ENCODE measurements around the gene UQCC2.

UQCC2 gene

GRCh38 chr6:33690766-33691165 lies 20.7 kb downstream of the UQCC2 start:
- TF ChIP-seq TAF1 (IDR thresholded peaks at IDR 0.05; ENCODE audit: borderline replicate concordance, insufficient read depth, low read length) = no peak
- TF ChIP-seq, protein P1, sequence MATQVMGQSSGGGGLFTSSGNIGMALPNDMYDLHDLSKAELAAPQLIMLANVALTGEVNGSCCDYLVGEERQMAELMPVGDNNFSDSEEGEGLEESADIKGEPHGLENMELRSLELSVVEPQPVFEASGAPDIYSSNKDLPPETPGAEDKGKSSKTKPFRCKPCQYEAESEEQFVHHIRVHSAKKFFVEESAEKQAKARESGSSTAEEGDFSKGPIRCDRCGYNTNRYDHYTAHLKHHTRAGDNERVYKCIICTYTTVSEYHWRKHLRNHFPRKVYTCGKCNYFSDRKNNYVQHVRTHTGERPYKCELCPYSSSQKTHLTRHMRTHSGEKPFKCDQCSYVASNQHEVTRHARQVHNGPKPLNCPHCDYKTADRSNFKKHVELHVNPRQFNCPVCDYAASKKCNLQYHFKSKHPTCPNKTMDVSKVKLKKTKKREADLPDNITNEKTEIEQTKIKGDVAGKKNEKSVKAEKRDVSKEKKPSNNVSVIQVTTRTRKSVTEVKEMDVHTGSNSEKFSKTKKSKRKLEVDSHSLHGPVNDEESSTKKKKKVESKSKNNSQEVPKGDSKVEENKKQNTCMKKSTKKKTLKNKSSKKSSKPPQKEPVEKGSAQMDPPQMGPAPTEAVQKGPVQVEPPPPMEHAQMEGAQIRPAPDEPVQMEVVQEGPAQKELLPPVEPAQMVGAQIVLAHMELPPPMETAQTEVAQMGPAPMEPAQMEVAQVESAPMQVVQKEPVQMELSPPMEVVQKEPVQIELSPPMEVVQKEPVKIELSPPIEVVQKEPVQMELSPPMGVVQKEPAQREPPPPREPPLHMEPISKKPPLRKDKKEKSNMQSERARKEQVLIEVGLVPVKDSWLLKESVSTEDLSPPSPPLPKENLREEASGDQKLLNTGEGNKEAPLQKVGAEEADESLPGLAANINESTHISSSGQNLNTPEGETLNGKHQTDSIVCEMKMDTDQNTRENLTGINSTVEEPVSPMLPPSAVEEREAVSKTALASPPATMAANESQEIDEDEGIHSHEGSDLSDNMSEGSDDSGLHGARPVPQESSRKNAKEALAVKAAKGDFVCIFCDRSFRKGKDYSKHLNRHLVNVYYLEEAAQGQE (IDR thresholded peaks at IDR 0.05; ENCODE audit: insufficient read depth in 1 of 2, low read depth in 2 of 2, low read length in 2 of 2) = no peak
- TF ChIP-seq FOXP2 (optimal IDR thresholded peaks at IDR 0.05; ENCODE audit: borderline replicate concordance, extremely low read depth, extremely low read length, insufficient read depth) = no peak
- TF ChIP-seq SIN3A (IDR thresholded peaks at IDR 0.05; ENCODE audit: borderline replicate concordance, insufficient read depth, low read length) = no peak
- no peak for TF ChIP-seq POLR2AphosphoS5 (IDR thresholded peaks at IDR 0.05; ENCODE audit: low read depth, low read length)

DNA sequence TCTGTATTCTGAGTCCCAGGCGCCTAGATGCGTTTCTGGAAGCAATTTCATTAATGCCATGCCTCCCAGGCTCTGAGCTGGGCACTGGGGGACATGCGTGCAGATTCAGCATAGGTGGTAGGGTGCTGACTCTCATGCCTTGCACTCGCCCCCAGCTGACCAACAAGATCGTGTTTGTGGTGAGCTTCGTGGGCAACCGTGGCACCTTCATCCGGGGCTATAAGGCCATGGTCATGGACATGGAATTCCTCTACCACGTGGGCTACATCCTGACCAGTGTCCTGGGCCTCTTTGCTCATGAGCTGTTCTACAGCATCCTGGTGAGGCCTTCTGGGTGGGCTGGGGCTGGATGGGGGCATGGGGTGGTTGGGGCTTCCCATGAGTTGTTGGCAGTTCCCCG lies 21.6 kb downstream of the UQCC2 start:
- TF ChIP-seq FOXP2 (optimal IDR thresholded peaks at IDR 0.05; ENCODE audit: borderline replicate concordance, extremely low read depth, extremely low read length, insufficient read depth) = no peak
- TF ChIP-seq, protein P1 (IDR thresholded peaks at IDR 0.05; ENCODE audit: insufficient read depth in 1 of 2, low read depth in 2 of 2, low read length in 2 of 2) = no peak
- no peak for TF ChIP-seq POLR2AphosphoS5 (IDR thresholded peaks at IDR 0.05; ENCODE audit: low read depth, low read length)
- no peak for TF ChIP-seq SIN3A (IDR thresholded peaks at IDR 0.05; ENCODE audit: borderline replicate concordance, insufficient read depth, low read length)
- no peak for TF ChIP-seq TAF1 (IDR thresholded peaks at IDR 0.05; ENCODE audit: borderline replicate concordance, insufficient read depth, low read length)

GRCh38 chr6:33689148-33689494 lies 22.4 kb downstream of the UQCC2 start:
- TF ChIP-seq TAF1 (IDR thresholded peaks at IDR 0.05; ENCODE audit: borderline replicate concordance, insufficient read depth, low read length) (no peak), FOXP2 (optimal IDR thresholded peaks at IDR 0.05; ENCODE audit: borderline replicate concordance, extremely low read depth, extremely low read length, insufficient read depth) (no peak), SIN3A (IDR thresholded peaks at IDR 0.05; ENCODE audit: borderline replicate concordance, insufficient read depth, low read length) (no peak), POLR2AphosphoS5 (IDR thresholded peaks at IDR 0.05; ENCODE audit: low read depth, low read length) (no peak)
- TF ChIP-seq, protein P1 (IDR thresholded peaks at IDR 0.05; ENCODE audit: insufficient read depth in 1 of 2, low read depth in 2 of 2, low read length in 2 of 2) = no peak

DNA sequence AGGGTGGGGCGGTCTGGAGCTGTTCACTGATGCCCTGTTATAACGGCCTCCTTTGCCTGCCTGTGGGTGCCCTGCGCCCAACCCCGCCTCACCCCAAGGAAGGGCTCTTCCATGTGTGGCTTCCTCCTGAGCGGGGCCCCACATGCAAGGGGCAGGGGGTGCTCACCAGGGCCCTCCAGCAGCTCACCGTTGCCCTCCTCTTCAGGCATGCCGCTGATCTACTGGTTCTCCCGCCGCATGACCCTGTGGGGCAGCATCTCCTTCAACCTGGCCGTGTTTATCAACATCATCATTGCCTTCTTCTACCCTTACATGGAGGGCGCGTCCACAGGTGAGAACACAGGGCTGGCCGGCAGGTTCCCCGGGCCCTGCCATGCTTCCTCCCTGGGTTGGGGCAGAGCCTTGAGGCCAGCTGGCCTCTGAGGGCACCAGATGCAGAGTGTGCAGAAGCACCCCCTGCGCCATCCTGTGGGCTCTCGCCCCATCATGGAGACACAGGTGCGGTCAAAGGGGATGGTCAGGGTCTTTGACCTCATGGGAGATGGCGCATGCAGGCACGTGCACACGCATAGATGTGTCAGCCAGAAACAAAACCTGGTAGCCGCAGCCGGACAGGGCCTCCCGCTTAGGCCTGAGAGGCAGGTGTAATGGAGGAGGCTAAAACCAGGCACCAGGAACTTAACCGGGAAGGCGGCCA lies 22.9 kb downstream of the UQCC2 start:
- TF ChIP-seq FOXP2 (optimal IDR thresholded peaks at IDR 0.05; ENCODE audit: borderline replicate concordance, extremely low read depth, extremely low read length, insufficient read depth) = no peak
- TF ChIP-seq, protein P1 (IDR thresholded peaks at IDR 0.05; ENCODE audit: insufficient read depth in 1 of 2, low read depth in 2 of 2, low read length in 2 of 2) = no peak

- no peak for TF ChIP-seq SIN3A (IDR thresholded peaks at IDR 0.05; ENCODE audit: borderline replicate concordance, insufficient read depth, low read length)
- TF ChIP-seq, protein P1 (IDR thresholded peaks at IDR 0.05; ENCODE audit: insufficient read depth in 1 of 2, low read depth in 2 of 2, low read length in 2 of 2) = no peak
- no peak for TF ChIP-seq FOXP2 (optimal IDR thresholded peaks at IDR 0.05; ENCODE audit: borderline replicate concordance, extremely low read depth, extremely low read length, insufficient read depth)
- no peak for TF ChIP-seq TAF1 (IDR thresholded peaks at IDR 0.05; ENCODE audit: borderline replicate concordance, insufficient read depth, low read length)
- TF ChIP-seq POLR2AphosphoS5 (IDR thresholded peaks at IDR 0.05; ENCODE audit: low read depth, low read length) = no peak
Observed at GRCh38 chr6:33688006-33688405, 23.5 kb downstream of the UQCC2 start.
